ENCODE results near the gene CCDC47. TPM values are rescaled to one million over a fixed set of nuclear protein-coding genes. Genes with fewer than 3 reads are reported as not detected.

CCDC47 gene
- total RNA-seq (2013), result 39.1 TPM
- 10 to 100 TPM; 15.2 to 56.4 (median 43.0) TPM for polyA plus RNA-seq
- 18.1 and 25.3 TPM in 2 replicates for polyA minus RNA-seq
- total RNA-seq, result 41.0 to 83.5 (median 58.6) reads per million in 11 experiments

GRCh38 chr17:63773272-63774140 is at the start of gene CCDC47:
CCDC47 (minus strand) TSS chr17:63773597; CDS start chr17:63766175, 7,422 bp downstream.
- no peaks in the 10 kb centered on the region for H3K9me3 ChIP-seq (replicated peaks in 1 of 2; ENCODE audit: control insufficient read depth in 1 of 2, insufficient read depth in 1 of 2, low read length in 2 of 2)
- under 1% methylated on average over 67 of the region's 74 CpGs for WGBS (ENCODE audit: insufficient coverage)
- peaks cover 9 to 28% of the 10 kb centered on the region in 2 donors for H3K36me3 Mint-ChIP-seq
- intact Hi-C loops (cut with micrococcal nuclease), result loop anchor here (1.0 to 10.0 kb wide), 4 partner anchors 31 to 149 kb away; partner anchors contain the start of genes MAP3K3 (in 1 of the 2) and SMARCD2 (in 1 of the 2)
- peak within 1 kb of the TSS; percentile 92 to 96 for H3K4me3 Mint-ChIP-seq
- TF ChIP-seq, protein P1, sequence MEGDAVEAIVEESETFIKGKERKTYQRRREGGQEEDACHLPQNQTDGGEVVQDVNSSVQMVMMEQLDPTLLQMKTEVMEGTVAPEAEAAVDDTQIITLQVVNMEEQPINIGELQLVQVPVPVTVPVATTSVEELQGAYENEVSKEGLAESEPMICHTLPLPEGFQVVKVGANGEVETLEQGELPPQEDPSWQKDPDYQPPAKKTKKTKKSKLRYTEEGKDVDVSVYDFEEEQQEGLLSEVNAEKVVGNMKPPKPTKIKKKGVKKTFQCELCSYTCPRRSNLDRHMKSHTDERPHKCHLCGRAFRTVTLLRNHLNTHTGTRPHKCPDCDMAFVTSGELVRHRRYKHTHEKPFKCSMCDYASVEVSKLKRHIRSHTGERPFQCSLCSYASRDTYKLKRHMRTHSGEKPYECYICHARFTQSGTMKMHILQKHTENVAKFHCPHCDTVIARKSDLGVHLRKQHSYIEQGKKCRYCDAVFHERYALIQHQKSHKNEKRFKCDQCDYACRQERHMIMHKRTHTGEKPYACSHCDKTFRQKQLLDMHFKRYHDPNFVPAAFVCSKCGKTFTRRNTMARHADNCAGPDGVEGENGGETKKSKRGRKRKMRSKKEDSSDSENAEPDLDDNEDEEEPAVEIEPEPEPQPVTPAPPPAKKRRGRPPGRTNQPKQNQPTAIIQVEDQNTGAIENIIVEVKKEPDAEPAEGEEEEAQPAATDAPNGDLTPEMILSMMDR (IDR thresholded peaks at IDR 0.05), result no peak
- H3K36me3 ChIP-seq (replicated peaks in 1 of 2; ENCODE audit: control insufficient read depth in 1 of 2, insufficient read depth in 2 of 2, low read length in 2 of 2), result peaks cover 10 to 20% of the 10 kb centered on the region in 2 donors
- no peaks in the 10 kb centered on the region for H3K27me3 ChIP-seq (ENCODE audit: control insufficient read depth in 2 of 2, insufficient read depth in 2 of 2, low read length in 2 of 2)
- H3K79me2 ChIP-seq (ENCODE audit: insufficient read depth, low read length), result peaks cover 91% of the 10 kb centered on the region
- H3K9me3 Mint-ChIP-seq, result no peaks in the 10 kb centered on the region
- H3K27ac Mint-ChIP-seq, result peak within 1 kb of the TSS; percentile 99 to 100 (median 99)
- H3K4me3 ChIP-seq (replicated peaks in 1 of 3; ENCODE audit: low read depth in 2 of 3, low read length in 3 of 3), result peak within 1 kb of the TSS; percentile 93 to 96 (median 94)
- H3K27me3 Mint-ChIP-seq (ENCODE audit: low read depth in 3 of 3), result peaks cover 0 to 1% (median 0%) of the 10 kb centered on the region in 3 donors
- peak within 1 kb of the TSS; percentile 98 for H3K4me2 ChIP-seq (replicated peaks; ENCODE audit: extremely low read depth, low read length, poor library complexity, severe bottlenecking)
- peaks cover 39 to 54% of the 10 kb centered on the region in 2 donors for H3K4me1 ChIP-seq (ENCODE audit: control insufficient read depth in 1 of 2, insufficient read depth in 2 of 2, low read length in 2 of 2)
- DNase-seq, result peak; percentile 98 to 99 (median 99)
- H4K20me1 ChIP-seq (ENCODE audit: insufficient read depth, low read length), result peaks cover 67% of the 10 kb centered on the region
- H2AFZ ChIP-seq (ENCODE audit: insufficient read depth, low read depth, low read length, poor library complexity, severe bottlenecking), result peak within 1 kb of the TSS; percentile 92
- H3K4me1 Mint-ChIP-seq, result peaks cover 59% of the 10 kb centered on the region
- peak within 1 kb of the TSS; percentile 93 for H3K9ac ChIP-seq (ENCODE audit: insufficient read depth, low read length, poor library complexity, severe bottlenecking)
- H3K27ac ChIP-seq (ENCODE audit: low read depth in 1 of 2, low read length in 2 of 2), result peak within 1 kb of the TSS; percentile 93 to 94

- no peak overlapping the region for H3K9ac ChIP-seq (ENCODE audit: insufficient read depth, low read length, poor library complexity, severe bottlenecking)
- no peak overlapping the region for H3K4me3 ChIP-seq (replicated peaks in 1 of 3; ENCODE audit: low read depth in 2 of 3, low read length in 3 of 3)
- peaks cover 81% of the 10 kb centered on the region in 2 donors for H3K36me3 Mint-ChIP-seq
- H3K4me3 Mint-ChIP-seq, result no peak overlapping the region
- H3K36me3 ChIP-seq (replicated peaks in 1 of 2; ENCODE audit: control insufficient read depth in 1 of 2, insufficient read depth in 2 of 2, low read length in 2 of 2), result peaks cover 74 to 84% of the 10 kb centered on the region in 2 donors
- H3K27me3 Mint-ChIP-seq (ENCODE audit: low read depth in 3 of 3), result peaks cover 0 to 2% (median 0%) of the 10 kb centered on the region in 3 donors
- H3K79me2 ChIP-seq (ENCODE audit: insufficient read depth, low read length), result peaks cover 36% of the 10 kb centered on the region
- H3K27me3 ChIP-seq (ENCODE audit: control insufficient read depth in 2 of 2, insufficient read depth in 2 of 2, low read length in 2 of 2), result no peaks in the 10 kb centered on the region
- TF ChIP-seq, protein P1 (IDR thresholded peaks at IDR 0.05), result no peak
- no peak overlapping the region for H3K27ac Mint-ChIP-seq
- peaks cover 19% of the 10 kb centered on the region for H3K4me1 Mint-ChIP-seq
- no peak overlapping the region for H2AFZ ChIP-seq (ENCODE audit: insufficient read depth, low read depth, low read length, poor library complexity, severe bottlenecking)
- peak overlapping the region in 1 of 2 donors; percentile 4 for H3K27ac ChIP-seq (ENCODE audit: low read depth in 1 of 2, low read length in 2 of 2)
- DNase-seq, result no peak
- H3K4me2 ChIP-seq (replicated peaks; ENCODE audit: extremely low read depth, low read length, poor library complexity, severe bottlenecking), result no peak overlapping the region
- peaks cover 49% of the 10 kb centered on the region for H4K20me1 ChIP-seq (ENCODE audit: insufficient read depth, low read length)
- peaks cover 7 to 9% of the 10 kb centered on the region in 2 donors for H3K4me1 ChIP-seq (ENCODE audit: control insufficient read depth in 1 of 2, insufficient read depth in 2 of 2, low read length in 2 of 2)
- no peaks in the 10 kb centered on the region for H3K9me3 ChIP-seq (replicated peaks in 1 of 2; ENCODE audit: control insufficient read depth in 1 of 2, insufficient read depth in 1 of 2, low read length in 2 of 2)
- intact Hi-C loops (cut with micrococcal nuclease), result loop anchor here in 1 of 2 donors (5.0 kb wide), 1 partner anchor 45 kb away; no protein-coding TSS in a partner anchor
- H3K9me3 Mint-ChIP-seq, result peaks cover 0 to 1% (median 0%) of the 10 kb centered on the region in 7 donors
Measured at GRCh38 chr17:63822537-63822936, 49.1 kb upstream of the CCDC47 start.
